Measurements from ENCODE around the gene CDC42EP1.
"Not testable (repeated sequence)": the region's sequence is repeated elsewhere in the genome, so short reads cannot be mapped to it uniquely, and the experiment has no call there.

The CDC42EP1 gene

GRCh38 chr22:37588546-37589215, 28.4 kb downstream of the CDC42EP1 start:
- DNase-seq = no peak

- no peak for DNase-seq
Measured at GRCh38 chr22:37589636-37590035, 29.4 kb downstream of the CDC42EP1 start.

- not testable (repeated sequence) for DNase-seq
Measured at GRCh38 chr22:37591081-37591480, 30.8 kb downstream of the CDC42EP1 start.

GRCh38 chr22:37591823-37592404, 31.6 kb downstream of the CDC42EP1 start:
- DNase-seq = no peak

- no peak for DNase-seq
Measured at GRCh38 chr22:37594237-37594636, 34.0 kb downstream of the CDC42EP1 start.

- no peak for DNase-seq
Measured at GRCh38 chr22:37599153-37599552, 38.9 kb downstream of the CDC42EP1 start.

GRCh38 chr22:37601203-37601539, 40.9 kb downstream of the CDC42EP1 start:
- DNase-seq = no peak

GRCh38 chr22:37601540-37602442, 41.5 kb downstream of the CDC42EP1 start:
- DNase-seq = no peak

- DNase-seq = not testable (repeated sequence)
Measured at GRCh38 chr22:37602546-37603277, 42.4 kb downstream of the CDC42EP1 start.

GRCh38 chr22:37604074-37604473, 43.8 kb downstream of the CDC42EP1 start:
- DNase-seq = no peak

GRCh38 chr22:37604875-37605274, 44.6 kb downstream of the CDC42EP1 start:
- DNase-seq = no peak

- DNase-seq = peak; percentile 44
Measured at GRCh38 chr22:37607010-37607934, 47.0 kb downstream of the CDC42EP1 start.

- no peak for DNase-seq
Measured at GRCh38 chr22:37607935-37608476, 47.7 kb downstream of the CDC42EP1 start.

- peak; percentile 60 for DNase-seq
Measured at GRCh38 chr22:37608477-37609239, 48.4 kb downstream of the CDC42EP1 start, which contains the start of gene GGA1. TSS of gene GGA1 (plus strand) at chr22:37608834. CDS start at chr22:37608861, 27 bp downstream.

- DNase-seq = no peak
Measured at GRCh38 chr22:37609240-37610152, 49.2 kb downstream of the CDC42EP1 start.

GRCh38 chr22:37610153-37610475, 49.8 kb downstream of the CDC42EP1 start:
- DNase-seq = not testable (repeated sequence)

- no peak for DNase-seq
Measured at GRCh38 chr22:37610480-37611129, 50.3 kb downstream of the CDC42EP1 start.

GRCh38 chr22:37611207-37611606, 50.9 kb downstream of the CDC42EP1 start:
- no peak for DNase-seq
